Posterior cingulate gyrus (tissue), 11 donors: Measurements from ENCODE around the gene CMTR2.
"Not testable (repeated sequence)": the region's sequence is repeated elsewhere in the genome, so short reads cannot be mapped to it uniquely, and the experiment has no call there.

Experiments
- DNase-seq, 10 donors: peaks; one replicate each; pipeline versions ENCODE4 v3.0.0 to v3.0.0-alpha.2; 2020 to 2021; ENCODE audit warnings: mixed read lengths in 3 of 10
- intact Hi-C: fragments of 100-400 bp; cut with DNase I; formaldehyde crosslinking; loops from one replicate; pipeline ENCODE4 v1.15.1; 2023

The CMTR2 gene

GRCh38 chr16:71288890-71289731 is at the start of gene CMTR2:
TSS of gene CMTR2 (minus strand) at chr16:71289402. CDS start at chr16:71285920, 3,482 bp downstream.
- intact Hi-C loops = no loop called here
- peak; percentile 91 to 99 (median 94) for DNase-seq

DNA sequence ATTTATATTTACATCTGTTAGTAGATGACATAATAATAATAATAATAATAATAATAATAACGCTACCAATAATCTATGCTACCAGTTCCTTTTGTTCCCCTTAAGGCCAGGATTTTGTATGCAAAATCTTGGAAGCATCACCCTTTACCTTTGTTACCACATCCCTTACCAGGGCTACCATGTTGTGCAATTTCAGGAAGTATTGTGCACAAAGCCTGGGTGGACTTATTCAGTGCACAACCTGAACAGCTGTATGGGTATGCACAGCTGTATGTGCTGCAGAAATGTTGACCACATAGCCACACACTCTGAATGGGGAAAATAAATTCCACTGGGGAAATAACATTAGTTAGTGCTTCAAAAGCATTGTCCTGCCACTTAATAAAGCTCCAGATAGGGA is 49.4 kb upstream of the CMTR2 start:
- intact Hi-C loops = no loop called here
- DNase-seq = no peak

GRCh38 chr16:71338193-71338592 is 49.0 kb upstream of the CMTR2 start:
- DNase-seq = no peak
- intact Hi-C loops = no loop called here

DNA sequence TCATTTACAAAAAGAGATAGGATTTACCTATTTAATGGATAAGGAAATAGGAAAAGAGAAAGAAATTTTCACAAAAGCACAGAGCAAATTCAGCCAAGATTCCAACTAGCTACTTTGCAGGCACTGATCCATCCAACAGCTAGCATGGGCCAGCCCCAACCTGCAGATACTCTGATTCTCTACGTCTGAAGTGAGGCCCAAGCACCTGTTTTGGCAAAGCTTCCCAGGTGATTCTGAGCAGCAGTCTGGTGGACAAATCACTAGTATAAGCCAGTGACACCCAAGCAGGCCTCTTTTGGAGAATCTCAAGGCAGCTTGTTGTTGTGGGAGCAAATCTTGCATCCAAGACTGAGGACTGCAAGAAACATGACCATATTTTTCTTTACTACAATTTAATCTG is 48.4 kb upstream of the CMTR2 start:
- no peak for DNase-seq
- intact Hi-C loops = no loop called here

DNA sequence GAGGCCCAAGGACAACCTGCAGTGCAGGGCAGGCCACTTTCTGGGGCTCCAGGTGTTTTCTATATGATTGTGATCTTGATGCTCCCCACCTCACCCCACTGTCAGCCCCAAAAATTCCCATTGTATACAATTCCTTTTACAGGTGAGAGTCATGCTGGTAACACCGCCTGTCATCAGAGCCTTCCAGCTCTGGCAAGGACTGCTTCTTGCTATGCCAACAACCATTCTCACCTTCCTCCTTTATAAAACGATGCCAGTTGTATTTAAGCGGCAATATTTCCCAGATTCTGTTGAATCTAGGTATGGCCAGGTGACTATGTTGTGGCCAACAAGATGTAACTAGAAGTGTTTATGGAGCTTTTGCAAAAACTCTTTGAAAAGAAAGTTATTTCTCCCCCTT is 38.9 kb upstream of the CMTR2 start:
- no peak for DNase-seq
- intact Hi-C loops = no loop called here

- DNase-seq = no peak
- intact Hi-C loops = no loop called here
Measured at GRCh38 chr16:71327720-71328119, 38.5 kb upstream of the CMTR2 start.

DNA sequence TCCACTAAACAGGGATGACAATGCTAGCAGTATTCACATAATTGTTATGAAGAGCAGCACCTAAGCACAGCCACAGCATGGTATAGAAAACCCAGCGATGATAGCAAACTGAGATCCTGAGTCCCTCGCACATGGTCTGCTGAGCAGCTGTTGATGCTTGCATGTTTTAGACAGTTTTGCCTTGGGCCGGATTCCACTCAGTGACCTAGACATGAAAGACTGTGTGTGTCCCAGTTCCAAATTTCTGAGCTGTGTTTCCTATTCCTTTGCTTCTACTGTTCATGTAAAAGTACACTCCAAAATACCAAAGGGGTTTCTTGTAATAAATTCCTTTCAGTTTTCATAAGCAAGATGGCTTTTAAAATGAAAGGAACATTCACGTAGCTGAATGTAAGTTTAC is 30.8 kb upstream of the CMTR2 start:
- DNase-seq = no peak
- intact Hi-C loops = no loop called here

GRCh38 chr16:71315269-71315668 is 26.1 kb upstream of the CMTR2 start:
- intact Hi-C loops = no loop called here
- no peak for DNase-seq

GRCh38 chr16:71313591-71313990 is 24.4 kb upstream of the CMTR2 start:
- not testable (repeated sequence) for DNase-seq
- intact Hi-C loops = loop anchor here (5.0 kb wide), 1 partner anchor 96 kb away; no protein-coding TSS in a partner anchor

- intact Hi-C loops = loop anchor here (5.0 kb wide), 1 partner anchor 94 kb away; no protein-coding TSS in a partner anchor
- peak in 3 of 10 donors; percentile 22 to 26 (median 24) for DNase-seq
Measured at GRCh38 chr16:71311553-71312158, 22.5 kb upstream of the CMTR2 start.

DNA sequence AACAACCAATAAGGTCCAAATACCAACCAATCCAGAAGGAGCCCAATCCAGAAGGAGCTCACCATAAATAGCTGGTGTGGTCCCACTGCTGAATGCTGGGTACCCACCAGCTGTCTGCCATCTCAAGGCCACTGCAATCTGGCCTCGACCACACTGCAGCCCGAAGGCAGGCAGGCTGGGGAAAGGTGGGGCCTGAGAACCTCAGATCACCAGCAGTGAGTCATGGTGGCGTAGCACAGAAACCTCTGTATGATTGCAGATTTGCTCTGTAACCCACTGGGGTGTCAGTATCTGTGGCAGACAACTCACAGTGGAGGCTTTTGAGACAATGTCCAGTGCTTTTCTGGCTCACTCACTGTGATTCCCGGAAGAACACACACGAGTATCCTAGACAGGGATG is 14.7 kb upstream of the CMTR2 start:
- intact Hi-C loops = no loop called here
- DNase-seq = no peak

- DNase-seq = no peak
- intact Hi-C loops = no loop called here
Measured at GRCh38 chr16:71297341-71297634, 8.1 kb upstream of the CMTR2 start.

DNA sequence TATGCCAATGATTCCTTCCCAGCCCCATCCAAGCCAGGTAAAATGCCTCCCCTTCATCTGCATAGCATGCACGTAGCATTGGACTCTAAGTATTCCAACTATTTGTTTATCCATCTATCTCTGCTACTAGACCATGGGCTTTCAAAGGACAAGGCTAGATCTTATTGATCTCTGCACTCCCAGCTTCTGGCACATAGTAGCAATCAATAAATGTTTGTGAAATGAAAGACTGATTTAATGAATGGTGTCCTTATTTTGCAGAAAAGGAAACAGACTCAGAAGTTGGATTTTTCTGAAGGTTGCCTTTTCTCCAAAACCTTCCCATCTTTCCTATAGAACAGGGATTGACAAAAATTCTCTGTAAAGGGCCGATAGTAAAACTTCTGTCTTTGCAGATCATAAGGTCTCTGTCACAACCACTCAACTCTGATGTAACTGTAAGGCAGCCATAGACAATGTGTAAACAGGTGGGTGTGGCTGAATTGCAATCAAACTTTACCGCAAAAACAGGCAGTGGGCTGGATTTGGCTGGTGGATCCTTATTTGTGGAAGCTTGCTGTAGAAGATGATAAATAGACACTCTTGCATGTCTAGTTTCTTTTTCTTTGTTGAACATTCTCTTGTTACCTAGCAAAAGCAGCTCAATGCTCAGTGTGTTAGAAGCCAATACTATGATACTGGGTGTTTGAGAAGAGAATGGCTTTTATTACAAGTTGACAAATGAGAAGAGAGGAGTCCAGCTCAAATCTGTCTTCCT is 7.6 kb upstream of the CMTR2 start:
- intact Hi-C loops = no loop called here
- no peak for DNase-seq

DNA sequence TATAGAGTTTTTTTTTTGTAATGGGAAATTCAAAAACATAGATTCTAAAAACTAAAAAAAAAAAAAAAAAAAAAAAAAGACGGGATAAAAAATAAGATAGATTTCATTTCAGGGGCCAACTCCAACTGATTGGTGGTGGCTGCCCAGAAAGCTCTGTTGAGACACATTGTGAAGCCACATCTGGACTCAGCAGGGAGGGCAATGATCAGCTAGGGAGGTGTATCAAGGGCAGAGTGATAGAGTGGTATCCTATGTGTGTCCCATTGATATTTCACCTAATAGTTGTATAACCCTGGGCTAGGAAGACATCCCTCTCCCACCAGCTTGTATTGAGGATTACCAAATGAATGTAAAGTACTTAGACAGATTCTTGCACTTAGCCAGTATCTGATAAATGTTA is 6.7 kb upstream of the CMTR2 start:
- intact Hi-C loops = no loop called here
- no peak for DNase-seq

- no peak for DNase-seq
- intact Hi-C loops = no loop called here
Measured at GRCh38 chr16:71293919-71294318, 4.7 kb upstream of the CMTR2 start.

DNA sequence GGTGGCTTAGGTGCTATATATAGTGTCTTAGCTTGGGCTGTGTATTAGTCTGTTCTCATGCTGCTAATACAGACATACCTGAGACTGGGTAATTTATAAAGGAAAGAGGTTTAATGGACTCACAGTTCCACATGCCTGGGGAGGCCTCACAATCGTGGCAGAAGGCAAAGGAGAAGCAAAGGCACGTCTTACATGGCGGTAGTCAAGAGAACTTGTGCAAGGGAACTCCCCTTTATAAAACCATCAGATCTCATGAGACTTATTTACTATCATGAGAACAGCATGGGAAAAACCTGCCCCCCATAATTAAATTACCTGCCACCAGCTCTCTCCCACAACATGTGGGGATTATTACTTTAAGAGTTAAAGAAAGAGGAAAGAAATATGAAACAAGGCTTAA is 2.9 kb upstream of the CMTR2 start:
- DNase-seq, intact Hi-C loops: not testable (repeated sequence)

DNA sequence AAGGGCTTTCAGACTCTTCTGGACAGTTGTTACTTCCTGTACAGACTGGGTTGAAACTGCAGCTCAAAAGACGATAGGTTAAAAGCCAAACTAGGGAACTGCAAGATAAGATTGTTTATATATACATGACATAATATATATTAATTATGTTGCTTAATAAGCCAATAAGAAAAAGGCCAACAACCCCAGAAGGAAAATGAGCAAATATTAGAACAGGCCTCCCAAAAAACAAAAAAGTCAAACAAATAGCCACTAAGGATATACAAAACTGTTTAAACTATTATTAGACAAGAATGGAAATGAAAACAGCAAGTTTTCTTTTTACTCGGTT is 495 bp upstream of the CMTR2 start:
- intact Hi-C loops = no loop called here
- no peak for DNase-seq

- DNase-seq = no peak
- intact Hi-C loops = no loop called here
Measured at GRCh38 chr16:71288570-71288889, 672 bp downstream of the CMTR2 start.

DNA sequence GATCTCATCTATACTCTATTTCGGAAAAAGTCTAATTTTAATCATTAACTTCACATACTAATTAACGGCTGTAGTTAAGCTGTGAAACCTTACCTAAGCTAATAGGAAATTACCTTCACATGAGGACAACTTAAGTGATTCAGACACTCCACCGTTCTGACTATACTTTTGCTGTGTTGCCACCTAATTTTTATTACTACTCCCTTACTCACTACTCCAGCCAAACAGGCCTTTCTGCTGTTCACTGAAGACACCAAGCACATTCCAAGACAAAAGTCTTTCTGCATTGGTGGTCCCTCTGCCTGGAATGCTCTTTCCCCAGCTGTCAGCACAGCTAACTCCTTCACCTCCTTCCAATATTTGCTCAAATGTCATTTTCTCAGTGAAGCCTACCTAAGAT is 1.3 kb downstream of the CMTR2 start:
- DNase-seq = no peak
- intact Hi-C loops = no loop called here

- DNase-seq = no peak
- intact Hi-C loops = no loop called here
Measured at GRCh38 chr16:71287454-71287853, 1.7 kb downstream of the CMTR2 start.

DNA sequence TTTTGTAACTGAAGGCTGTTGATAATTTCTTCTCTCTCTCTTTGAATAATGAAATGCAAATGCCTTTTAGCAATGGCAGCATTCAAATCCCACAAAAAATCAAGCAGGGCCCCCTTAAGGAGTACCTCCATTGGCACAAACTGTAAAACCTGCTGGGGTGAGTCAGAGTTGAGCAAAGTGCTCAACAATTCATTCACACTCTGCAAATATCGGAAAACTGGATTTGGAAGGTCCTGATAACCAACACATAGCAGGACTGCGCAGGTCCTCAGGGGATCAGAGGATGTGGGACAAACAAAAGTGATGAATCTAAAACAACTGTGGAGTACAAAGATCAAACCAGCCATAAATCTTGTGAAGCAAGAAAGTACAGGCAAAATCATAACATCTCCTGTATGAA is 5.6 kb downstream of the CMTR2 start:
- intact Hi-C loops = no loop called here
- no peak for DNase-seq

DNA sequence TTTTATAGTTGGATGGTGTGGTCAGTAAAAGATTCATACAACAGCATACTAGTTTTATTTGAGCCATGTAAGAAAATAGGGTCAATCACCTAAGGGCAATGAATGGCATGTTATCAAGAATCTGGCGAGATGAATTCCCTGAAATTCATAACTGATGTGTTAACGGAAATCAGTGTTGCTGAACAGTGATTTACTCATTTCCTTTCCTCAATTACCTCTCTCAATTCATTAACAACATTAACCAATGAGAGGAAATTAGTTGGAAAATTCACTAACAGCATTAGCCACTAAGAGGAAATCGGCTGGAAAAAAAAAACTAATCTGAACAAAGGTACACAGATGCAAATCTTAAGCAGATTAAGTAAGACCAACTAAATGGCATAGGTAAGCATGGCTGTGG is 6.3 kb downstream of the CMTR2 start:
- intact Hi-C loops = no loop called here

More for the DNA sequence above, 6.3 kb downstream of the CMTR2 start:
- no peak for DNase-seq
